Mesothelial cell of epicardium (in vitro differentiated cells): ENCODE data around the gene CYP2E1. TPM values are rescaled to one million over a fixed set of nuclear protein-coding genes. Genes with fewer than 3 reads are reported as not detected.

Experiments
- DNase-seq, 2 experiments: peaks; one replicate each; pipeline ENCODE4 v3.0.0; 2021; ENCODE audit warnings: low spot score in 2 of 2; ENCODE audit not compliant: unreplicated experiment in 2 of 2
- H3K27ac Mint-ChIP-seq: 2 replicates; pipeline ENCODE4 v1.8.0; 2021; ENCODE audit warnings: mixed read lengths
- H3K27me3 Mint-ChIP-seq: 2 replicates; pipeline ENCODE4 v1.8.0; 2021; ENCODE audit warnings: low read depth, mixed read lengths
- H3K36me3 Mint-ChIP-seq: 2 replicates; pipeline ENCODE4 v1.8.0; 2021; ENCODE audit warnings: mixed read lengths
- H3K4me1 Mint-ChIP-seq: 2 replicates; pipeline ENCODE4 v1.8.0; 2021; ENCODE audit warnings: mixed read lengths
- H3K4me3 Mint-ChIP-seq: 2 replicates; pipeline ENCODE4 v1.8.0; 2021; ENCODE audit warnings: mild to moderate bottlenecking, moderate library complexity, mixed read lengths
- H3K9me3 Mint-ChIP-seq: 2 replicates; pipeline ENCODE4 v1.8.0; 2021; ENCODE audit warnings: mixed read lengths
- total RNA-seq: library from RNA; stranded (reverse); gene quantifications from 3 replicates; pipeline ENCODE4 v1.2.1, GENCODE V29; 2021
- TF ChIP-seq, protein P1 (sequence below): fragments of 200-600 bp; sonication (generic); IDR thresholded peaks from one replicate; pipeline ENCODE4 v1.5.0; 2021; ENCODE audit warnings: antibody characterized with exemption; ENCODE audit not compliant: unreplicated experiment

The CYP2E1 gene
- 2.1 to 3.5 TPM (median 2.8 TPM) in 3 replicates for total RNA-seq

DNA sequence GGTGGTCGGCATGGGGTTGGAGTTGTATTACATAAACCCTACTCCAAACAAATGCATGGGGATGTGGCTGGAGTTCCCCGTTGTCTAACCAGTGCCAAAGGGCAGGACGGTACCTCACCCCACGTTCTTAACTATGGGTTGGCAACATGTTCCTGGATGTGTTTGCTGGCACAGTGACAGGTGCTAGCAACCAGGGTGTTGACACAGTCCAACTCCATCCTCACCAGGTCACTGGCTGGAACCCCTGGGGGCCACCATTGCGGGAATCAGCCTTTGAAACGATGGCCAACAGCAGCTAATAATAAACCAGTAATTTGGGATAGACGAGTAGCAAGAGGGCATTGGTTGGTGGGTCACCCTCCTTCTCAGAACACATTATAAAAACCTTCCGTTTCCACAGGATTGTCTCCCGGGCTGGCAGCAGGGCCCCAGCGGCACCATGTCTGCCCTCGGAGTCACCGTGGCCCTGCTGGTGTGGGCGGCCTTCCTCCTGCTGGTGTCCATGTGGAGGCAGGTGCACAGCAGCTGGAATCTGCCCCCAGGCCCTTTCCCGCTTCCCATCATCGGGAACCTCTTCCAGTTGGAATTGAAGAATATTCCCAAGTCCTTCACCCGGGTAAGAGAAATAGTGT, at the start of gene CYP2E1:
CYP2E1 (plus strand) TSS at position 407 of the 632 bp plus-strand sequence; CDS start at position 440, 33 bp downstream.
- Mint-ChIP-seq H3K27ac (no peak within 1 kb of the TSS), H3K36me3 (peaks cover 2% of the 10 kb centered on the region), H3K27me3 (no peaks in the 10 kb centered on the region), H3K4me3 (no peak within 1 kb of the TSS), H3K9me3 (peaks cover 42% of the 10 kb centered on the region), H3K4me1 (no peaks in the 10 kb centered on the region)
- TF ChIP-seq, protein P1, sequence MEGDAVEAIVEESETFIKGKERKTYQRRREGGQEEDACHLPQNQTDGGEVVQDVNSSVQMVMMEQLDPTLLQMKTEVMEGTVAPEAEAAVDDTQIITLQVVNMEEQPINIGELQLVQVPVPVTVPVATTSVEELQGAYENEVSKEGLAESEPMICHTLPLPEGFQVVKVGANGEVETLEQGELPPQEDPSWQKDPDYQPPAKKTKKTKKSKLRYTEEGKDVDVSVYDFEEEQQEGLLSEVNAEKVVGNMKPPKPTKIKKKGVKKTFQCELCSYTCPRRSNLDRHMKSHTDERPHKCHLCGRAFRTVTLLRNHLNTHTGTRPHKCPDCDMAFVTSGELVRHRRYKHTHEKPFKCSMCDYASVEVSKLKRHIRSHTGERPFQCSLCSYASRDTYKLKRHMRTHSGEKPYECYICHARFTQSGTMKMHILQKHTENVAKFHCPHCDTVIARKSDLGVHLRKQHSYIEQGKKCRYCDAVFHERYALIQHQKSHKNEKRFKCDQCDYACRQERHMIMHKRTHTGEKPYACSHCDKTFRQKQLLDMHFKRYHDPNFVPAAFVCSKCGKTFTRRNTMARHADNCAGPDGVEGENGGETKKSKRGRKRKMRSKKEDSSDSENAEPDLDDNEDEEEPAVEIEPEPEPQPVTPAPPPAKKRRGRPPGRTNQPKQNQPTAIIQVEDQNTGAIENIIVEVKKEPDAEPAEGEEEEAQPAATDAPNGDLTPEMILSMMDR, result no peak
- DNase-seq, result no peak

DNA sequence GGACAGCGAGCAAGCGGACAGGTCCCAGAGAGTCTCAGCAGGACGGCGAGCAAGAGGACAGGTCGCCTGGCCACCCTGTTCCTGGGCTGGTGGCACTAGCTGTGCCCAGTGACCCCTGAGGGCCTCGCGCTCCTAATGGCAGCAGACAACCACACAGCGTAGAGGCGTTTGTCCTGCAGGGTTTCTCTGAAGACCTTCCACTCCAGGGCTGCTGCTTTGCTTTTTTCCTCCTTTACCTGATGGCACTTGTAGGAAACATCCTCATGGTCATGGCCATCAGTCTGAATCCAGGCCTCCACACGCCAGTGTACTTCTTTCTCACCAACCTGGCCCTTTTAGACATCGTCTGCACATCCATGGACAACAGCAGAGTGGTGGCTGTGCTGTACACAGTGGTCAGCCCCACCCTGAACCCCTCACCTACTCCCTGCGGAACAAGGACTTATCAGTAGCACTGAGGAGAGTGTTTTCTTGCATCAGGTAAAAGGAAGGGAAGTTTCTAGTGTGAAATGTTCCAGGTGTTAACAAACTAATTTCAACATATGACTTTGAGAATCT, 46.0 kb upstream of the CYP2E1 start:
- H3K27me3 Mint-ChIP-seq, result no peaks in the 10 kb centered on the region
- peaks cover 5% of the 10 kb centered on the region for H3K36me3 Mint-ChIP-seq
- H3K4me3 Mint-ChIP-seq, result no peak overlapping the region
- H3K27ac Mint-ChIP-seq, result no peak overlapping the region
- peaks cover 52% of the 10 kb centered on the region for H3K9me3 Mint-ChIP-seq
- TF ChIP-seq, protein P1, result no peak
- no peak for DNase-seq
- no peaks in the 10 kb centered on the region for H3K4me1 Mint-ChIP-seq

DNA sequence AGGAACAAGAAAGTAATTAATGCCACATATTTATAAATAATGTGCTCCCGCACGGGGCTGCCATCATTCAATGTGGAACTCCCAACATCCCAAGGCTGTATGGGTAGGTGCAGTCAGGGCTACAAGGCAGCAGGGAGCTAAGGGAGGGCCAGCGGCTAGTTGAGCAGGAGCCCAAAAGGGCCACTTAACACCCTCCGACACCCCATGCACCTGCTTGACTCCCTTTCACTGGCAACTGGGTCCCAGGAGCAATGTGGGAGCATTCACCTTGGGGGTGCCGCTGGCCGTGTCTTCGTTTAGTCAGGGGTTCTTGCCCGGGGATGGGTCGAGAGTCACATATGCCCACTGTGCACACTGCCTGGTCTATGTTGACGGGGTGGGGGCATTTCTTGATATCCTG, 45.5 kb upstream of the CYP2E1 start:
- Mint-ChIP-seq H3K9me3 (peaks cover 53% of the 10 kb centered on the region), H3K36me3 (peaks cover 4% of the 10 kb centered on the region), H3K4me3 (no peak overlapping the region), H3K27me3 (no peaks in the 10 kb centered on the region), H3K27ac (no peak overlapping the region), H3K4me1 (no peaks in the 10 kb centered on the region)
- no peak for DNase-seq
- TF ChIP-seq, protein P1, result no peak

DNA sequence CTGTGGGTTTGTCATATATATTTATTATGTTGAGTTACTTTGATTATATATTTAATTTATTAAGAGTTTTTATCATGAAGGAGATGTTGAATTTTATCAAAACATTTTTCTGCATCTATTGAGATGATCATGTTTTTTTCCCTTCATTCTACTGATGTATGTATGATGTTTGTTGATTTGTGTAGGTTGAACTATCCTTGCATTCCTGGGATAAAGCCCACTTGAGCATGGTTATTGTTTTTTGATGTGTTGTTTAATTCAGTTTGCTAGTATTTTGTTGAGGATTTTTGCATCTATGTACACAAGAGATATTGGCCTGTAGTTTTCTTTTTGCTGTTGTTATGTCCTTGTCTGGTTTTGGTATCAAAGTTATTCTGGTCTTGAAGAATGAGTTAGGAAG, 42.3 kb upstream of the CYP2E1 start:
- TF ChIP-seq, protein P1, result no peak

DNA sequence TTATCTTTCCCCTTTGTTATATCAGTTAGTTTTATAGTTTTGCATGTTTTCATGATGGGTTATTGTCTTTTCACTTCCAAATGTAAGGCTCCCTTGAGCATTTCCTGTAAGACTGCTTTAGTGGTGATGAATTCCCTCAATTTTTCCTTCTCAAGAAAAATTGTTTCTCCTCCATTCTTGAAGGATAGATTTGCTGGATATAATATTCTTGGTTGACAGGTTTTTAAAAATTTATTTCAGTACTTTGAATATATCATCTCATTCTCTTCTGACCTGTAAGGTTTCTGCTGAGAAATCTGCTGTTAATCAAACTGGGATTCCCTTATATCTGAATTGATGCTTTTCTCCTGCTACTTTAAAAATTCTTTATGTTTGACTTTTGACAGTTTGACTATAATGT, 40.1 kb upstream of the CYP2E1 start:
- Mint-ChIP-seq H3K27ac (no peak overlapping the region), H3K36me3 (peaks cover 3% of the 10 kb centered on the region), H3K4me1 (no peaks in the 10 kb centered on the region), H3K9me3 (peaks cover 82% of the 10 kb centered on the region), H3K27me3 (no peaks in the 10 kb centered on the region), H3K4me3 (no peak overlapping the region)
- no peak for DNase-seq
- TF ChIP-seq, protein P1, result no peak

More for the DNA sequence above, 42.3 kb upstream of the CYP2E1 start:
- H3K27ac Mint-ChIP-seq, result no peak overlapping the region
- peaks cover 76% of the 10 kb centered on the region for H3K9me3 Mint-ChIP-seq
- no peaks in the 10 kb centered on the region for H3K27me3 Mint-ChIP-seq
- no peaks in the 10 kb centered on the region for H3K4me1 Mint-ChIP-seq
- H3K4me3 Mint-ChIP-seq, result no peak overlapping the region
- no peak for DNase-seq
- peaks cover 3% of the 10 kb centered on the region for H3K36me3 Mint-ChIP-seq
